SKM-1 (cell line): Measurements from ENCODE around the gene ANXA6.

Experiments
- DNase-seq: peaks from one replicate; lab custom pipeline; 2025; ENCODE audit not compliant: unreplicated experiment; lab: John Stamatoyannopoulos, UW

The ANXA6 gene

DNA sequence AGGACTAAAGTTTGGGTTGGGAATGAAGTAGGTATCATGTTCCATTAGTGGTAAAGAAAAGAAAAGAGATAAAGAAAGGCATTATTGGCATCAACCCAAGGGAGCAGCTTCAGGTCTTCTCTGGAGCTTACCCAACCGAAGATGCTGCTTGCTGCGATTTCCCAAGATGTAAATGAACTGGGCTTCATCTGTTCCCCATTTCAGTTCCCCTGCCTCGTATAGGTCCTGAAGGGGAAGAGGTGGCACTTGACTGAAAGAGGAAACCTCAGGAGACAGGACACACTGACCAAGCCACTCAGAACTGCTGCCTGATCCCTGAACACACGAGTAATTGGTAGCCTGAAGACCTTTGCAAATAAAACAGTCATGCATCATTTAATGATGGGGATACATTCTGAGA is 24.6 kb downstream of the ANXA6 start:
- peak; percentile 94 for DNase-seq

DNA sequence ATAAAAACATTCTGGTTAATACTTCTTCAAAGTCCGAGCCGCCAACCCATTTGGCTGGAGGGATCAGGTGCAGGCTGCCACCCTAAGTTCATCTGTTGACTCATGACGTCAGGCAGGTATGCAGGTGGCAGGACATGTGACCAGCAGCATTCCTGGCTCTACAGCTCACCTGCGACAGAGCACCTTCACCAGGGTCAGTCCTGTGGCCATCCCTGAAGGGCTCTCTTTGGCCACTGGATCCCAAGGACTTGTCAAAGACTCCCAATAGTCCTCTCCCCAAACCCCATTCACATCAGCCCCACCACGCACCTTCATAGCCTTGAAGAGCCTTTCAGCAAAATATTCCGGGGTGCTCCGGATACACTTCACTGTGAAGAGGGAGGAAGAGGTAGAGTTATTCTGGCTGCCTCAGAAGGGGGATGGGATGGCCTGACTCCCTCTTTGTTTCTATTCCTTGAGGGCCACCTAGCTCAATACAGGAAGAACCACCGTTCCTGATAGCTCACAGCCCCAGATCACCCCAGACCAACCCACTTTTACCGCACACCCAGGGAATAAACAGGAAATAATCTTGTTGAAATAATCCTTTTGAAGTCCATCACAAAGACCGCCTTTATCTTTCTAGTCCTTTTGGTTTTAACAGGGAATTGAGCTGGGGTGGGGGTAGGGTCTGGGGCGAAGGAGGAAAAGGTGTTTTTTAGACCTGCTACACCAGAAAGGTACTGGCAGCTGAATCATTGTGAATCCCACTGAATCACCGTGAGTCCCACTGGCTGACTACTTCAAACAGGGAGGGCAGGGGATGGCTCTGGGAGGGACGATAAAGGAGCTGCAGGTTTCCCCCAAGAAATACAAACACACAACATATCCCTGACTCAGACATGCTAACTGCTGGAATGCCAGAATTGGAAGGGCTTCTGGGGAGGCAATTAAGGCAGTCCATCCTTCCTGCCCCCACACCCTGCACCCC is 26.4 kb downstream of the ANXA6 start:
- DNase-seq, result no peak

DNA sequence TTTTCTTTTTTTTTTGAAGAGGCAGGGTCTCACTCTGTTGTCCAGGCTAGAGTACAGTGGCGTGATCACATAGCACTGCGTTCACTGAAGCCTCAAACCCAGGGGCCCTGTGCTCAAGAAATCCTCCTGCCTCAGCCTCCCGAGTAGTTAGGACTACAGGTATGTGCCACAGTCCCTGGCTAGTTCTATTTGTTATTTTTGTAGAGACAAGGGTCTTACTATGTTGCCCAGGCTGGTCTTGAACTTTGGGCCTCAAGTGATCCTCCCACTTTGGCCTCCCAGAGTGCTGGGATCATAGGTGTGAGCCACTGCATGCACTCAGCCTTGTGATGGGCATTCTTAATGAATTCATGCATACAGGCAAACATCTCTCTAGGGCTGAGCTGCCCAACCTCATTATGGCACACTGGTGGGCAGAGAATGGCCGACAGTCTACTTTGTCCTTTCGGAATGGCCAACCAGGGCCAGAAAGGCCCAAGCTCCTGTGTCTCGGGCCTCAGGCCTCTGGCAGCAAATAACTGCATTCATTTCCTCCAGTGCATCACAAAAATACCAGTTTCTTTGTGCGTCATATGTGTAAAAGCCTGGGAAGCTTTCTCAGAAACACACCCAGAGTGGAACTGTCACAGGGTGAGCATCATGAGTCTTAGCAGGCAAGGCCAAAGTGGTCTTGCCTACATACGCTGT is 27.2 kb downstream of the ANXA6 start:
- no peak for DNase-seq

DNA sequence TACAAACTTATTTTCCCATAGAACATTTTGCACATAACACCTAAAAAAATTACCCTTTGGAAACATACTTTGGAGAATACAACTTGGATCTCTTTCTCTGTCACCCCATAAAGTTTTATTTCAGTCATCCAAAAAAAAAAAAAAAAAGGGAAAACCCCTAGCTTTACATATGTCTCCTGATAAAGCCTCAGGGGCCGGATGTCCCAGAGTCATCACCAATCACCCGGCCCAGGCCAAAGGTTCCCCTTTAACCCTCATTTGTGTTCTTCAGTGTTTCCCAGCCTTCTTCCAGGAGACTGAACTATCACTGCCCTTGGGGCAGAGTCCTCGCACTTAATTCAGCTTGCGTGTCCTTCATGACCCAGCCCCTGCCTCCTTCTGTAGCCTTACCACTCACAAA is 28.8 kb downstream of the ANXA6 start:
- DNase-seq, result no peak

DNA sequence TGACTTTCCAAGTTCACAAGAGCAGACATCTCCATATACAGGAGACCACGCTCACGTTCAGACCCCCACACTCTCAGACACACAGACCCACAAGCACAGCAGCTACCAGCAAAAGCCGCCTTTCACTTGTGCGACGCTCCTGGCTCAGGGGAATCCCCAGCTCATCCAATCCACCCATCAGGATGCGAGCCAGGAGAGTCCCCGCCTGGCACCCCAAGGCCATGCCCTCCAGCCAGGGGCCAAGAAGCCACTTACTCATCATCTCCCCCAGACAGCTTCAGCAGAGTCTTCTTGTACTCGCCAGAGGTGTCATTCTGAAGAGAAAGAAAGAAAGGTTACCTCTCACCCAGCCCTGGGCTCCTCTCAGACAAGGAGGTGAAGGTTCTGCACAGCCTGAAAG is 29.7 kb downstream of the ANXA6 start:
- no peak for DNase-seq

DNA sequence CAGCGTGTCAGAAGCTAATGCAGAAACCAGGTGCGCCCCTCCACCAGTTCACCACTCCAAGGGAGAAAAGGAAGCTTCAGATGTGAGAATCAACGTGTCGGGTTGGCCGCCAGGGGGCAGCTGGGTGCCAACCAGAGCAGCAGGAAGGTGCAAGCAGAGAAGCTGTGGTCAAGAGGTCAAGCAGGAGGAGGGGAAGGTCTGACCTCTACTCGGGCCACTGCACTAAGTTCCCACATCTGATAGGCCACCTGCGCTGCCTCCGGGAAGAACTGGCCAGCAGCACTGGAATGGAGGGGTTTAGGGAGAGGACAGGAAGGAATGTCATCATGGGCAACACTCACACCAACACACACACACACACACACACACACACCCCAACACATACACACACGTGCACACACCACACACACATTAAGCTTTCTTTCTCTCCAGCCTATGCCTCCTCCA is 31.4 kb downstream of the ANXA6 start:
- peak; percentile 70 for DNase-seq

DNA sequence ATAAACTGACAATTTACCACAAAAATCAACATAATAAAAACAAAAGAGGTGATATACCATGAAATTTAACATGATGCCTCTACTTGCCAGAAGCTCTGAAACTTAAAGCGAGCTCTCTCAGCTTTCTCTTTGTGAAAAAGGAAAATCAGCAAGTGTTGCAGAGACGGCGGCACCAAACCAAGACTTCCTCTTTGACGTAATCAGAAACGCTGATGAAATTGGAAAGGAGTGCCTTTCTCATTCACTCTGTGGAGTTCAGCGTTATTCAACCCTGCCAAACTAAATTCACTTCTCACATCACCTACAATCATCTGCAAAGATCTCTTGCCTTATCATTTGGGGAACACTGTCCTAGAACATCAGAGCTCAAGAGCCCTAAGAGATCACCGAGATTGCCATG is 32.2 kb downstream of the ANXA6 start:
- DNase-seq, result peak; percentile 5

DNA sequence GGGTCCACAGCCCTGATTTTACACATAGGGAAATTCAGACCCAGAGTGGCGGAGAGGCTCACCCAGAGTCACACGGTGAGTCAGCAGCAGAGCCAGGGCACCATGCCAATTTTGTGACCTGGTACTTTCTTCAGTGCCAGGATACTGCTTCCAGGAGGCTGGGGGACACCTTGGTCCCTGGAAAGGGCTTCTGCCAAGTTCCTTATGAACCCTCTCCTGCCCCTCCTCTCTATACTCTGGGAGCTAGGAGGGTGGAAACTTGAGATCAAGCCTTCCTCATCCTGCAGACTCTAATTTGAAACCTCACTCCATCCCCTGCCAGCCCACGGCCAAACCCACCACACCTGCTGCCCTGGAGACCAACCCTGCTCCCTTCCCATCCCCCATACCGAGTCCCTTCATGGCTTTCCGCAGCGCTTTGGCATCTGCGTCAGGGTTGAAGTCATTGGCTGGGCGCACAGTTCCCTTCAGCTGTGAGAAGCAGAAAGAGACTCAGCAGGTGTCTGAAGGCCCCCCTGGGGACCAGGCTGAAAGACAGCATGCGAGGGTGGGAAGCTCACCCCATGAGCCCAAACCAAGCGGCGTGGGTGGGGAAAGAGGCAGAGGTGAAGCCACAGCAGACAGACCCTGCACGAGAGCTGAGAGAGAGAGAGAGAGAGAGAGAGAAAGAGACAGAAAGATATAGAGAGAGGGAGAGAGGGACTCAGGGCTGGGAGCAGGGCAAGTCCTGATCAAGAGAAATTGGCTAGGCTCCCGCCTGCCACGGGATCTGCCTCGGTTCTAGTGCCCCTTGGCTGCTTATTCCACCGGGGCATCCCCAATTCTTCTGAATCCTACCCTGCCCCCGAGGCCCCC is 33.5 kb downstream of the ANXA6 start:
- no peak for DNase-seq

DNA sequence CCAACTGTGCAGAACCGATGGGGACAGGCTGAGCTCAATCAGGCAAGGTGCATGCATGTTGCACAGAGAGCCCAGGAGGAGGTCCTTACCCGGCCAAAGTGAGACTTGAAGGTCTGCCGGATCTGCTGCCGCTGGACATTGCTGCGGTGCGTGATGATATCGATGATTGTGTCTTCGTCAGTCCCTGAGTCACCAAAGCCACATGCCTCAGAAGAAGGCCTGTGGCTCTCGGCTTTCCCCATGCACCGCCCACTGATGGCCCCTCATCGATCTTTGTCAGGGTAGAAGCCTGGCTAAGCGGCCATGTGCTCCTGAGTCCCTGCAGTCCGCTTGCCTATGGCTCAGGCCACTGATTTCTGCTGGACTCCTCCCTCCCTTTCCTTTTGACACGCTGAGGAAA is 34.8 kb downstream of the ANXA6 start:
- DNase-seq, result no peak

DNA sequence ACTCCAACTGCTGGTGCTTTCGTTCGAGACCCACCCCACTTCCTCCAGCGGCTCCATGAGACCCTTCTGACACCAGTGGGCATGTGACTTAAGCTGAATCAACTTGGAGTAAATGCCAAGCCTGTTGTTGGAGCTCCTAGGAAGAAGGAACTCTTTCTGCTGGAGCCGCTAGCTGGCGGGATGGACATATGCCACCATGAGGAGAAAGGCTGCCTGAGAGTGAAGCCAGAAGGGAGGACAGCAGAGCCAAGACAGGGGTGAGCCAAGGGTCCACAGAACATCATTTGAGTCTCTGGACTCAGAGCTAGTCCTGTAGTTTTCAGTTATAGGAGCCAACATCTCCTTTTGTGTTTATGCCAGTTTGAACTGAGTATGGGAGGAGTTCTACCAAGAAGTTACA is 35.9 kb downstream of the ANXA6 start:
- DNase-seq, result no peak

DNA sequence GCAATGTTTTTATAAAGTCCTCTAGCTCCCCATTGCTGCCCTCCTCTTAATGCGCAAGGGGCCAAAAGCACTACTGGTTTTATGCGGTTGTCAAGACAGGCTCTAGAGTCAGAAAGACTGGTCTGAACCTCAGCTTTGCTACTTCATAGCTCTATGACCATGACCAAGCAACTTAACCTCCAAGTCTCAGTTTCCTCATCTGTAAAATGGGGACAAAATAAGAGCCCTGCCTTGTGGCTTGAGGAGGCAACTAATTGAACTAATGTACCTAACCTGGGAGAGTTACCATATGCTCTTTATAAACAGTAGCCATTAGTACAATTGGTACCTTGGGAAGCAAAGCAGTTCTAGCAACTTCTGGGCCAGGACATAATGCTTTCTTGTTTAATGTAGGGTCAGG is 36.5 kb downstream of the ANXA6 start:
- no peak for DNase-seq

DNA sequence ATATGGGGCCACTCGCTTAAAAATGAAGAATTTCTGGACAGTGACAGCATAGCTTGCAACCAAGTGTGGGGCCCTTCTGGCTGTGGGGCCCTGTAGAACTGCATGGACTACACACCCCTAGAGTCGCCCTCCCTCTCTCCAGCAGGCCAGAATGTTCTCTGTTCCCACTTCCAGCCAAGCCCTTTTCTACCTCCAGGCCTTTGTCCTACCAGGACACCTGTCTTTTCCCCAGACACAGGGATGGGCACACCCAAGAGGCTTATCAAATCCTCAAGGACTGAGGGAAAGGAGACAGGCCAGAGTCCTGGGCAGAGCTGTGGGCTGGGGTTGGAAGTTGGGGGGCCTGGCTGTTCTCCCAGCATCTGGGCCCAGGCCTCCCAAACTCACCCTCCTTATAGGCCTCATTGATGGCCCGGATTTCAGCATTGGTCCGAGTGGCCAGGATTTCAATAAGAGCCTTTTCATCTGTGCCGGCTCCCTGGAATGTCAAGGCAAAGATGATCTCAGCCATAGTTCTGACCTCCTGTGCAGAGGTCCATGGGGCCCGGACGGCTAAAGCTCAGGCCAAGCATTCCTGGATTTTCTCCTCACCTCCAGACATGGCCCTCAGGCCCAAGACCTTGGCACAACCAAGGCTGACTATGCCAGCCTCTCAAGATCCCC is 38.5 kb downstream of the ANXA6 start:
- DNase-seq, result no peak

DNA sequence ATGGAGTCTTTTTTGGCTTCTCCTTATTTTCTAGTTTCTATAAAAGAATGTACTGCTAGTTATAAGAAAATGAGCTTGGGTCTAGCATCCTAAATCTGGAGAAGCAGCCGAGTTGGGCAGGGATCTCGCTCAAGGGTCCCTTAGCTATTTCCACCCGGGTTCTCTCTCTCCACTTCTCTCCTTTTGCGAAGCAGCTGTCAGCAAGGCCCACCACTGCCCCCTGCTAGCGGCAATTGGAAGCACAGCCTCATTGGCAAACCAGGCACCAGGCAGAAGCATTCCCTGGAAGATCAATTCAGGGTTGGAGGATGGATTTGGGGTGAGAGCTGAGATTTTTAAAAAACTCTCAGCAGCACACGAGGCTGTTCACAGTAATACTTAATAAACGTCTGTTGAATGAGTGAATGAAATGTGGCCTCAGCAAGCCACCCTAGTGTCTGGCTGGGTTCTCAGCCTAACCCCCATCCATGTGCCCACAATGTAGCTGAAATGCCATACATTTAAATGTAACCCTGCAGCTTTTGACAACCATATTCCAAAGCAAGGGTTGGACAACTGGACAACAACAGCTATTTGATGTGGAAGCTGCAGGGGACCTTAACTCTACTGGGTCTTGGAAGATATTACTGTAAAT is 42.2 kb downstream of the ANXA6 start:
- peak; percentile 55 for DNase-seq

DNA sequence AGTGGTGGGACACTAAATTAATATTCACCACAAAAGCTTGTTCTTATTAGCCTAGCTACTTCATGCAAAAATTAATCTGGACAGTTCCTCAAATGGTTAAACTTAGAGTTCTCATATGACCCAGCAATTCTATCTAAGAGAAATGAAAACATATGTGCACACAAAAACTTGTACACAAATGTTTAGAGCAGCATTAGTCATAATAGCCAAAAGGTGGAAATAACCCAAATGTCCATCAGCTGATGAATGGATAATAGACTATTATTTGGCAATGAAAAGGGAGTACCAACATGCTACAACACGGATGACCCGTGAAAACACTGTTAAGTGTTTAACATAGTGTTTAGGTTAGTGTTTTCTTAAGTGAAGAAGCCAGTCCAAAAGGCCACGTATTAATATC is 43.9 kb downstream of the ANXA6 start:
- DNase-seq, result no peak

DNA sequence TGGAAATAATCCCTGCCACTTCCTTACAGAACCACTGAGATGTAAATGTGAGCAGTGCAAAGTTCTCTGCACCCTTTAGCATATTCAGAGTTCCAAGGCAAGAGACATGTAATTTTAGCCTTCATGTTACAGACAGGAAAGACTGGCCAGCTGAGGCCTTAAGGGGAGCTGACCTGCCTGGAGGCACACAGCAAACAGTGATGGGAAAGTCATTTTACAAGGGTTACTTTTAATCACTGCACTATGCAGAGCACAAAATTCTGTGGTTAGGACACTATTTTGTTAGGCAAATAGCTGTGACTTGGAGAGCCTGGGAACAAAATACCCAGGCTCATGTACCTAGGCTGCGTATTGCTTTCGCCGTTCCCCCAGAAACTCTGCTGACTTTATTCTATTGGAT is 46.6 kb downstream of the ANXA6 start:
- no peak for DNase-seq

DNA sequence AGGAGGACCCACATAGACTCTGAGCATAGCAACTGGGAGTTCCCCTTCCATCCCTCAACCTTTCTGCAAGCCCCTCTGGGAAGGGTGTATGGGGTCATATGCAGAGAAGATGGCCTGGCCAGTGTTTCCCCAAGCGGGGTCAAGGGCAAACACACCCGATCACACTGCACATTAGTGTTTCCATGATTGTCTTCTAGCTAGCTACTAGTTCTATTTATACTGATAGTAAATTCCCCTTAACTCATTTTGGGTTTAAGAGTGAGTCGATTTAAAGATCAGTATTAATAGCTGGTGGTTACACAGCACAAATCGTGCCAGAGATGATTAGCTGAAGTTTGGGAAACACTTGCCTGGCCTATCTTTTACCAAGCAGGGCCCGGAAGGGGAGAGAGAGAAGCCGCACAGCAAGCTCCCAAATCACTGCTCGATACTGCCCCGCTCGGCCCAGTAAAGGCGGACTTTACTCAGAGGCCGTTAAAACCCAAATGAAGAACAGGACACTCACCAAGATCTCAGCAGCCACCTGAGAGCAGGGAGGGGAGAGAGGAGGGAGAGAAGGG is 47.4 kb downstream of the ANXA6 start:
- no peak for DNase-seq

DNA sequence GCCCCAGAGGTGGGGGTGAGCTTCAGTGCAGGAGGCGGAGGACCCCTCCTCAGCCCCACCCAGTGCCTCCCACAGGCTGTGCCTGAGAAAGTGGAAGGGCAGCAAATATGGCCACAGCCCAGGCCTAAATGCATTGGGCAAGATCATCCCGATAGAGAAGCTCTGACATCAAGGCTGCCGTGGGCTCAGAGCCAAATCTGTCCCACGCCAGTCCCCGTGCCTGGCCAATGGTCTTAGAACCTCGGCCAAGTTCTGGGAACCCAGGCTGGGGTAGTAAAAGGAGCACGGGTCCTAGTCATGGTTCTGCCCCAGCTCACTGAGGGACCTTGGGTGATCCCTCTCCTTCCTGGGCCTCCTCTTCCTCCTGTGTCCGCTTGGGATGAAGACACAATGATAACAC is 49.0 kb downstream of the ANXA6 start:
- no peak for DNase-seq

DNA sequence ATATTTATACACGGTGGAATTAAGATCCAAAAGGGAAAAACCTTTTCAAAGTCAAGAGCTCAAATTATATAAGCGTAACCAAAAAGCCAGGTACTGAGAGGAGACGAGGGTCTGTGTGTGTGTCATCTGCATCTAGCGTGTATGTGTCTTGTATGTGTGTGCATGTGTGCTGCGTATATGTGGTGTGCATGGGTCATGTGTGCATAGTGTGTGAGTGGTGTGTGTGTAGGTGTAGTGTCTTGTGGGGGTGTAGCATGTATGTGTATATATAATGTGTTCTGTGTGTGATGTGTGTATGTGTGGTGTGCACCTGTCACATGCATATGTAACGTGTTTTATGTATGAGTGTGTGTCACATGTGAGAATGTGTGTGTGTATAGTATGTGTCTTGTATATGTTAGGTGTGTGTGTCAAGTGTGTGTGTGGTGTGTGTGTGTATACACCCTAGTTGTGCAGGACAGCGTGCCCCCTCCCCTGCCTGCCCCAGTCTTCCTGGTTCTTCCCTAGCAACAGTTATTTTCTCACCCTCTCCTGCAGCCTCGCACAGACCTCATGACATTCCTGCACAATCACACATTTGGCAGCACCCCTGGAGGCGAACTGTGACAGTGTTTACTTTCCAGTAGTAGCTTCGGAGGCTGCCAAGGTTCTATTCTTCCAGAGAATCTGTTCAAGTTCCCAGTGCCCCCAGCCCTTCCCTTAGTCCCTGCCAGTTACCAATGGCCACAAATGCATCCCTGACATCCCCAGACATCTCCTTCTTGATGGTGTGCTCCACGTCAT is 49.6 kb downstream of the ANXA6 start:
- no peak for DNase-seq

DNA sequence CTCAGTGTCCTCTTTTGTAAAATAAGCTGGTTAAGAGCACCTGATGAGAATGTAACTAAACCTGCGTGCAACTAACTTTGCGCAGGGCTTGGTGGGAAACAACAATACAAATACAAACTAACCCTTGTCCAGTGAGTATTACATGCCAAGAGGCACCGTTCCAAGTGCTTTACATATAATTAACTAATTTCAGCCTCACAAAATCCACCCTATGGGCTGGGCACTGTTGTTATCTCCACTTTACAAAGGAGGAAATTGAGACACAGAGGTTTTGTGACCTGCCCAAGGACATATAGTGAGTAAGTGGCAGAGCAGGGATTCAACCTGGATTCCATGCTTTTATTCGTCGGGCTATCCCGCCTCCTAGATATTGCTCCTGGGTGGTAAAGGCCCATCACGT is 50.5 kb downstream of the ANXA6 start:
- no peak for DNase-seq
